Endothelial cell of umbilical vein (primary cell): ENCODE measurements around the gene IGSF1. TPM values are rescaled to one million over a fixed set of nuclear protein-coding genes. Genes with fewer than 3 reads are reported as not detected.

Source experiments
- BruUV-seq: library from RNA; stranded (reverse); fragments of 400-500 nt; replicated peaks from 2 replicates; lab custom pipeline; 2021; lab: Mats Ljungman, UMichigan
- CTCF ChIA-PET: fragments of 300-600, 350-600 bp; sonication (Branson Sonifier 250); formaldehyde crosslinking; loops from one replicate; lab custom pipeline; 2021; ENCODE audit warnings: antibody characterized with exemption, inconsistent platforms; lab: Charles Lee
- POLR2A ChIA-PET: fragments of 300-600, 350-600 bp; sonication (Branson Sonifier 250); formaldehyde crosslinking; loops from one replicate; lab custom pipeline; 2021; ENCODE audit warnings: antibody characterized with exemption, inconsistent platforms; lab: Charles Lee
- DNase-seq: peaks from one replicate; pipeline ENCODE4 v3.0.0-alpha.2; 2011; ENCODE audit warnings: low read depth, low spot score
- FAIRE-seq: peaks from 2 replicates; lab custom pipeline; 2011; peaks lifted over from hg19 to GRCh38; lab: Jason Lieb, UNC
- H2AFZ ChIP-seq: 2 replicates; pipeline ENCODE4 v1.6.0; 2012; ENCODE audit warnings: low read depth, low read length, control low read depth, inconsistent platforms
- H3K27ac ChIP-seq: 2 replicates; pipeline ENCODE4 v1.5.1; 2011; ENCODE audit warnings: low read depth, mild to moderate bottlenecking, control low read depth, low read length, moderate library complexity; ENCODE audit not compliant: insufficient read depth
- H3K27me3 ChIP-seq, 2 experiments: 2 replicates each; pipeline versions ENCODE4 v1.6.0 to v1.6.1; 2011; ENCODE audit warnings: low read length in 2 of 2, mixed read lengths in 1 of 2; ENCODE audit not compliant: control insufficient read depth in 2 of 2, insufficient read depth in 2 of 2
- H3K36me3 ChIP-seq, 2 experiments: 2 replicates in 1 of 2; 3 replicates in 1 of 2; pipeline ENCODE4 v1.5.1; 2011; ENCODE audit warnings: low read length in 2 of 2, mild to moderate bottlenecking in 1 of 2, moderate library complexity in 1 of 2; ENCODE audit not compliant: control insufficient read depth in 2 of 2, insufficient read depth in 2 of 2; ENCODE audit errors: extremely low read depth in 1 of 2
- H3K4me1 ChIP-seq: 3 replicates; pipeline ENCODE4 v1.5.1; 2011; ENCODE audit warnings: mild to moderate bottlenecking, low read length; ENCODE audit not compliant: control insufficient read depth, insufficient read depth; ENCODE audit errors: extremely low read depth
- H3K4me2 ChIP-seq: 2 replicates; pipeline ENCODE4 v1.6.1; 2011; ENCODE audit warnings: low read length, control low read depth, mixed read lengths; ENCODE audit not compliant: insufficient read depth
- H3K4me3 ChIP-seq, 3 experiments: fragments of 200-600 bp in 1 of 3; sonication (generic), shearing (Covaris generic) in 1 of 3; replicated peaks in 1 of 3; 2 replicates each; pipeline ENCODE4 v1.5.1; 2011 to 2016; ENCODE audit warnings: control low read depth in 3 of 3, low read length in 3 of 3, mild to moderate bottlenecking in 2 of 3, inconsistent platforms in 1 of 3, low read depth in 1 of 3, moderate library complexity in 1 of 3; ENCODE audit not compliant: insufficient read depth in 1 of 3
- H3K79me2 ChIP-seq: 2 replicates; pipeline ENCODE4 v1.6.0; 2012; ENCODE audit warnings: low read length, inconsistent platforms; ENCODE audit not compliant: control insufficient read depth, insufficient read depth
- H3K9ac ChIP-seq: replicated peaks from 2 replicates; pipeline ENCODE3; 2011; ENCODE audit warnings: low read length, control low read depth; ENCODE audit not compliant: insufficient read depth; ENCODE audit errors: extremely low read depth
- H3K9me1 ChIP-seq: replicated peaks from 3 replicates; pipeline ENCODE4 v1.6.0; 2011; ENCODE audit warnings: mild to moderate bottlenecking, low read length; ENCODE audit not compliant: control insufficient read depth, insufficient read depth; ENCODE audit errors: extremely low read depth
- H3K9me3 ChIP-seq: replicated peaks from 2 replicates; pipeline ENCODE4 v1.5.1; 2012; ENCODE audit warnings: low read length, inconsistent platforms; ENCODE audit not compliant: control insufficient read depth, insufficient read depth
- H4K20me1 ChIP-seq: replicated peaks from 2 replicates; pipeline ENCODE3; 2011; ENCODE audit warnings: mild to moderate bottlenecking, low read length; ENCODE audit not compliant: control insufficient read depth, insufficient read depth; ENCODE audit errors: extremely low read depth
- CTCF ChIP-seq, 2 donors: IDR thresholded peaks; 1 replicate in 1 of 2; 2 replicates in 1 of 2; pipeline ENCODE4 v1.5.1; 2011; ENCODE audit warnings: low read length in 2 of 2, mild to moderate bottlenecking in 2 of 2, moderate library complexity in 2 of 2, control low read depth in 1 of 2, inconsistent platforms in 1 of 2, low read depth in 1 of 2; ENCODE audit not compliant: insufficient read depth in 1 of 2; ENCODE audit errors: extremely low read depth in 1 of 2
- EZH2 ChIP-seq: IDR thresholded peaks from 2 replicates; pipeline ENCODE4 v1.6.1; 2012; ENCODE audit warnings: borderline replicate concordance, low read depth, mild to moderate bottlenecking, moderate library complexity, low read length, inconsistent platforms; ENCODE audit not compliant: severe bottlenecking
- FOS ChIP-seq: IDR thresholded peaks from 2 replicates; pipeline ENCODE4 v1.6.1; 2011; ENCODE audit warnings: mild to moderate bottlenecking, low read length, moderate library complexity, borderline replicate concordance; ENCODE audit not compliant: insufficient read depth
- GATA2 ChIP-seq: IDR thresholded peaks from 2 replicates; pipeline ENCODE4 v1.7.0; 2011; ENCODE audit warnings: low read depth, mild to moderate bottlenecking, moderate library complexity, mixed read lengths, low read length; ENCODE audit not compliant: insufficient read length, insufficient read depth
- JUN ChIP-seq: IDR thresholded peaks from 2 replicates; pipeline ENCODE4 v1.6.1; 2011; ENCODE audit warnings: borderline replicate concordance, low read depth; ENCODE audit not compliant: insufficient read length, insufficient read depth
- MAX ChIP-seq: IDR thresholded peaks from 2 replicates; pipeline ENCODE4 v1.6.1; 2011; ENCODE audit not compliant: insufficient read depth, insufficient read length
- MYC ChIP-seq: IDR thresholded peaks from one replicate; pipeline ENCODE4 v1.6.1; 2011; ENCODE audit warnings: mild to moderate bottlenecking, low read depth, low read length
- POLR2A ChIP-seq: IDR thresholded peaks from 2 replicates; pipeline ENCODE4 v1.6.1; 2012; ENCODE audit warnings: low read depth, mild to moderate bottlenecking, control low read depth, low read length
- POLR2AphosphoS5 ChIP-seq: IDR thresholded peaks from 2 replicates; pipeline ENCODE4 v1.6.1; 2012; ENCODE audit warnings: low read depth, mild to moderate bottlenecking, control low read depth, low read length, moderate library complexity; ENCODE audit not compliant: insufficient read depth
- dilution Hi-C: fragments of 300-500 bp; cut with MboI; formaldehyde crosslinking; loops from one replicate; pipeline ENCODE4 v1.15.0; 2019; ENCODE audit warnings: low sequenced_read_pairs; ENCODE audit not compliant: extremely low pct_ligation_motif_present
- intact Hi-C: fragments of 100-400 bp; cut with micrococcal nuclease; formaldehyde crosslinking; loops from one replicate; pipeline ENCODE4 v1.10.0; 2022
- polyA plus RNA-seq, 4 experiments: library from polyadenylated mRNA; depleted of rRNA in 3 of 4; stranded (reverse) in 3 of 4; unstranded in 1 of 4; fragments of >200 nt; gene quantifications; 2 replicates each; pipeline versions ENCODE4 v1.2.1 to v1.2.3, GENCODE V29; 2011 to 2012; ENCODE audit warnings: missing spikeins in 1 of 4
- total RNA-seq: library from RNA; stranded (reverse); gene quantifications from 2 replicates; pipeline ENCODE4 v1.2.3, GENCODE V29; 2021

IGSF1 gene
- total and polyA plus RNA-seq, 2 donors (not counting 3 experiments of a cell fraction or from before 2014, with no cell fraction given) = not detected

- no peaks in the 10 kb centered on the region for H3K9me1 ChIP-seq
- no peak overlapping the region for H2AFZ ChIP-seq
- no peaks in the 10 kb centered on the region for H3K27me3 ChIP-seq
- H3K4me3 ChIP-seq = no peak overlapping the region
- dilution Hi-C loops = no loop called here
- ChIA-PET CTCF (no interaction called here), POLR2A (no interaction called here)
- no peak for FAIRE-seq
- no peaks in the 10 kb centered on the region for H4K20me1 ChIP-seq
- BruUV-seq = no TSS peak
- no peak overlapping the region for H3K4me2 ChIP-seq
- H3K4me1 ChIP-seq = no peaks in the 10 kb centered on the region
- no peak overlapping the region for H3K27ac ChIP-seq
- no peaks in the 10 kb centered on the region for H3K79me2 ChIP-seq
- TF ChIP-seq MYC = no peak
- no peak for TF ChIP-seq FOS
- TF ChIP-seq POLR2A = no peak
- no peak for TF ChIP-seq CTCF (IDR thresholded peaks at IDR 0.05; ENCODE audit: extremely low read depth in 1 of 2, insufficient read depth in 1 of 2, low read depth in 1 of 2, low read length in 2 of 2)
- no peak for TF ChIP-seq POLR2AphosphoS5
- no peak for TF ChIP-seq MAX
- TF ChIP-seq GATA2 = no peak
- no peak for TF ChIP-seq EZH2
- TF ChIP-seq JUN = no peak
- intact Hi-C loops = no loop called here
- no peak for DNase-seq
- no peaks in the 10 kb centered on the region for H3K9me3 ChIP-seq
- H3K36me3 ChIP-seq = no peaks in the 10 kb centered on the region
- H3K9ac ChIP-seq = no peak overlapping the region
Measured at GRCh38 chrX:131288188-131288587, 918 bp downstream of the IGSF1 start.
